Naive thymus-derived CD4-positive, alpha-beta T cell (primary cell): ENCODE results near the gene FRMD4A. TPM values are rescaled to one million over a fixed set of nuclear protein-coding genes. Genes with fewer than 3 reads are reported as not detected.

Experiments
- ATAC-seq: fragments of 150-1000 bp; cut with Tn5 transposase; 2 replicates; pipeline ENCODE4 v1.10.0; 2021; ENCODE audit warnings: mild to moderate bottlenecking, moderate library complexity
- CTCF ChIA-PET: fragments of 350-600 bp; sonication (Branson Sonifier 250); formaldehyde crosslinking; loops from one replicate; lab custom pipeline; 2021; ENCODE audit warnings: antibody characterized with exemption; lab: Charles Lee
- POLR2A ChIA-PET: fragments of 350-600 bp; sonication (Branson Sonifier 250); formaldehyde crosslinking; loops from one replicate; lab custom pipeline; 2021; ENCODE audit warnings: antibody characterized with exemption, inconsistent platforms; lab: Charles Lee
- DNase-seq, 9 donors: peaks; one replicate each; pipeline versions ENCODE4 v3.0.0 to v3.0.0-alpha.2; 2020 to 2022; ENCODE audit warnings: mixed read lengths in 1 of 9
- H3K27ac ChIP-seq: one replicate; pipeline ENCODE4 v1.7.0; 2013; ENCODE audit warnings: mild to moderate bottlenecking, low read depth, low read length, moderate library complexity
- H3K27me3 ChIP-seq, 2 donors: one replicate each; pipeline ENCODE4 v1.7.0; 2013; ENCODE audit warnings: low read length in 2 of 2, mild to moderate bottlenecking in 2 of 2, moderate library complexity in 2 of 2; ENCODE audit not compliant: control insufficient read depth in 2 of 2, insufficient read depth in 2 of 2
- H3K36me3 ChIP-seq, 3 experiments: 1 replicate in 2 of 3; 2 replicates in 1 of 3; pipeline ENCODE4 v1.7.0; 2013; ENCODE audit warnings: low read length in 3 of 3, mild to moderate bottlenecking in 3 of 3, moderate library complexity in 1 of 3; ENCODE audit not compliant: insufficient read depth in 3 of 3, control insufficient read depth in 2 of 3
- H3K4me1 ChIP-seq, 2 donors: one replicate each; pipeline ENCODE4 v1.7.0; 2013; ENCODE audit warnings: low read length in 2 of 2, mild to moderate bottlenecking in 2 of 2, moderate library complexity in 1 of 2; ENCODE audit not compliant: control insufficient read depth in 2 of 2, insufficient read depth in 2 of 2
- H3K4me3 ChIP-seq: 2 replicates; pipeline ENCODE4 v1.7.0; 2013; ENCODE audit warnings: mild to moderate bottlenecking, low read length
- H3K9me3 ChIP-seq, 3 experiments: 1 replicate in 2 of 3; 2 replicates in 1 of 3; pipeline ENCODE4 v1.7.0; 2013; ENCODE audit warnings: low read length in 3 of 3; ENCODE audit not compliant: control insufficient read depth in 2 of 3
- H3K27ac Mint-ChIP-seq, 9 donors: one replicate each; pipeline ENCODE4 v1.8.0; 2020 to 2022; ENCODE audit warnings: mixed read lengths in 9 of 9, mild to moderate bottlenecking in 8 of 9, moderate library complexity in 5 of 9, inconsistent platforms in 2 of 9
- H3K27me3 Mint-ChIP-seq, 5 donors: one replicate each; pipeline ENCODE4 v1.8.0; 2021 to 2022; ENCODE audit warnings: mixed read lengths in 5 of 5, mild to moderate bottlenecking in 1 of 5
- H3K36me3 Mint-ChIP-seq, 5 donors: one replicate each; pipeline ENCODE4 v1.8.0; 2020 to 2022; ENCODE audit warnings: mixed read lengths in 5 of 5, mild to moderate bottlenecking in 3 of 5, inconsistent platforms in 1 of 5
- H3K4me1 Mint-ChIP-seq, 7 donors: one replicate each; pipeline ENCODE4 v1.8.0; 2020 to 2022; ENCODE audit warnings: mixed read lengths in 7 of 7, mild to moderate bottlenecking in 3 of 7, inconsistent platforms in 1 of 7
- H3K4me3 Mint-ChIP-seq, 10 donors: one replicate each; pipeline ENCODE4 v1.8.0; 2020 to 2022; ENCODE audit warnings: mild to moderate bottlenecking in 10 of 10, mixed read lengths in 10 of 10, moderate library complexity in 6 of 10, inconsistent platforms in 2 of 10
- H3K9me3 Mint-ChIP-seq, 11 donors: one replicate each; pipeline ENCODE4 v1.8.0; 2020 to 2022; ENCODE audit warnings: mixed read lengths in 11 of 11, mild to moderate bottlenecking in 4 of 11, inconsistent platforms in 1 of 11, moderate library complexity in 1 of 11
- intact Hi-C, 2 donors: fragments of 100-400 bp; cut with micrococcal nuclease; formaldehyde crosslinking; loops; one replicate each; pipeline ENCODE4 v1.15.1; 2023
- polyA plus RNA-seq, 2 donors: library from polyadenylated mRNA; unstranded; fragments of 300-500 nt; fragmentation: Illumina TruSeq; gene quantifications; one replicate each; pipeline ENCODE4 v1.2.3, GENCODE V29; 2021
- total RNA-seq, 6 experiments: library from RNA in 5 of 6; stranded (reverse) in 5 of 6; gene quantifications; 1 replicate in 5 of 6; 2 replicates in 1 of 6; pipeline ENCODE4 v1.2.3 and lab custom pipeline; 2021 to 2026

FRMD4A gene
- total and polyA plus RNA-seq, 7 experiments from 2014 or later = 0.10 to 3.1 (median 0.62) TPM

DNA sequence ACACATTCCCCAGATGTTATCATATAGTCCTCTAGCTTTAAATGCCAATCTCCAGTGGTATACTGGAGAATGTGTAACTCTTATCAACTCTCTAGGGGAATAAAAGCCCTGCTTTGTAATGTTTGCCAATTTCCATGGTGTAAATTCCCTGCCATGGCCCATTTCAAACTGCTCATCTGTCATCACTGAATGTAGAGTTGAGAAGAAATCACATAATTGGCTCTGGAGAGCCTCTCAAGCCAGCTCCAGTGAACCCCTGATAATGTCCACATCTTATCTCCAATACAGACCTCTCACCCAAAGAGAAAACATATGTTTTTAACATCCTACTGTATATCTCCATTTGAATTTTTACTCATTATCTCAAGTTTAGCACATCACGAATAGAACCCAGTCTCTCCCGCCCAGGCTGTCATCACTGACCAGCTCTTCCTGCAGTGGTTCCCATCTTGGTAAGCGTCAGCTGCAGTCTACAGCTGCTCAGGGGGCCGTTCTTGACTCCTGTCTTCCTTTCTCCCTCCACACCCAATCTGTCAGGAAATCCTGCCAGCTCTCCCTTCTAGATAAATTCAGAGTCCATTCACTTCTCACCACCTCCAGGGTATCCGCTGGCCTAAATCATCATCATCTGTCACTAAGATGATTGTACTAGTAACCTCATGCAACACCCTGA is 332.4 kb downstream of the FRMD4A start:
- Histone ChIP-seq H3K4me3 (no peak overlapping the region), H3K9me3 (no peaks in the 10 kb centered on the region), H3K4me1 (peaks cover 3 to 9% of the 10 kb centered on the region in 2 donors), H3K36me3 (no peaks in the 10 kb centered on the region), H3K27ac (no peak overlapping the region), H3K27me3 (no peaks in the 10 kb centered on the region)
- ATAC-seq (no peak), DNase-seq (no peak)
- Mint-ChIP-seq H3K4me3 (no peak overlapping the region), H3K27me3 (peaks cover 0 to 11% (median 0%) of the 10 kb centered on the region in 5 donors), H3K4me1 (peaks cover 4 to 43% (median 32%) of the 10 kb centered on the region in 7 donors), H3K9me3 (peaks cover 0 to 12% (median 2%) of the 10 kb centered on the region in 11 donors), H3K36me3 (peaks cover 0 to 5% (median 0%) of the 10 kb centered on the region in 5 donors), H3K27ac (peak overlapping the region in 2 of 9 donors; percentile 7 to 51)
- POLR2A ChIA-PET = interaction anchor here (1.1 kb wide), 1 partner anchor 11 kb away, joined by 3 read pairs; no protein-coding TSS in a partner anchor
- intact Hi-C loops = no loop called here
- CTCF ChIA-PET = no interaction called here

DNA sequence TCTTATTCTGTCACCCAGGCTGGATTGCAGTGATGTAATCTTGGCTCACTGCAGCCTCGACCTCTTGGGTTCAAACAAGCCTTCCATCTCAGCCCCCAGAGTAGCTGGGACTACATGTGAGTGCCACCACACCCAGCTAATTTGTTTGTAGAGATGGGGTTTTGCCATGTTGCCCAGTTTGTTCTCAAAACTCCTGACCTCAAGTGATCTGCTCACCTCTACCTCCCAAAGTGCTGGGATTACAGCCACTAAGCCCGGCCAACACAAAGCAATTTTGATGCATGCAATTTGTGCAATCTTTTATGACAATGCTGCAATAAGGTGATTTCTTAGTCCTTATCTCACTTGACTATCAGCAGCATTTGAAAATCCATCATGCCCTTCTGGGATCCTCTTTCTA is 333.1 kb downstream of the FRMD4A start:
- intact Hi-C loops = no loop called here
- Histone ChIP-seq H3K9me3 (no peaks in the 10 kb centered on the region), H3K4me3 (no peak overlapping the region), H3K36me3 (no peaks in the 10 kb centered on the region), H3K27ac (no peak overlapping the region), H3K4me1 (peaks cover 3% of the 10 kb centered on the region in 2 donors), H3K27me3 (no peaks in the 10 kb centered on the region)
- Mint-ChIP-seq H3K4me3 (no peak overlapping the region), H3K27ac (peak overlapping the region in 1 of 9 donors; percentile 51), H3K4me1 (peaks cover 0 to 41% (median 30%) of the 10 kb centered on the region in 7 donors), H3K9me3 (peaks cover 0 to 12% (median 2%) of the 10 kb centered on the region in 11 donors), H3K36me3 (peaks cover 0 to 5% (median 0%) of the 10 kb centered on the region in 5 donors), H3K27me3 (peaks cover 0 to 5% (median 0%) of the 10 kb centered on the region in 5 donors)
- CTCF ChIA-PET = no interaction called here
- no peak for DNase-seq
- POLR2A ChIA-PET = interaction anchor here (1.1 kb wide), 1 partner anchor 12 kb away, joined by 3 read pairs; no protein-coding TSS in a partner anchor
- no peak for ATAC-seq

DNA sequence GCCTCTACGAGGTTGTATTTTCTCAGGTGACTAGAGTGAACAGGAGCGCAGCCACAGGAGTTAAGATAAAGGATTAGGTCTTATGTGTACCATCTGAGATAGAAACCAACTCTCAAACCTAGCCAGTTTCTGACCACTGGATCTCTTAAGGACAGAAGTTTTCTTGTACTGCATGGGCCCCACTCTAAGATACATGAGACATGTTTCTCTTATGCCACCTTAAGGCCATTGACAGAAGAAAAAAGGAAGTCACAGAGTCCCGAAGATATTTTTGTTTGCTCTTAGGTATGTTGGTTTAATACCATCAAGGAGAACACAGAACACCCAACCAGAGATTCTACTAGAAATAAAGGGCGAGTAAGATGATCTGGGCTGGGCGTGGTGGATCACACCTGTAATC is 335.8 kb downstream of the FRMD4A start:
- Histone ChIP-seq H3K4me3 (no peak overlapping the region), H3K36me3 (no peaks in the 10 kb centered on the region), H3K4me1 (peaks cover 0 to 3% of the 10 kb centered on the region in 2 donors), H3K9me3 (no peaks in the 10 kb centered on the region), H3K27me3 (no peaks in the 10 kb centered on the region), H3K27ac (no peak overlapping the region)
- H3K4me3 Mint-ChIP-seq = peak overlapping the region in 1 of 10 donors; percentile 28
- DNase-seq (no peak), ATAC-seq (no peak)
- H3K36me3 Mint-ChIP-seq = peaks cover 0 to 5% (median 0%) of the 10 kb centered on the region in 5 donors
- H3K9me3 Mint-ChIP-seq = peaks cover 0 to 12% (median 0%) of the 10 kb centered on the region in 11 donors
- H3K4me1 Mint-ChIP-seq = peaks cover 0 to 34% (median 19%) of the 10 kb centered on the region in 7 donors
- CTCF ChIA-PET = no interaction called here
- intact Hi-C loops = no loop called here
- H3K27ac Mint-ChIP-seq = peak overlapping the region in 4 of 9 donors; percentile 29 to 67 (median 44)
- H3K27me3 Mint-ChIP-seq = no peaks in the 10 kb centered on the region
- POLR2A ChIA-PET = no interaction called here

DNA sequence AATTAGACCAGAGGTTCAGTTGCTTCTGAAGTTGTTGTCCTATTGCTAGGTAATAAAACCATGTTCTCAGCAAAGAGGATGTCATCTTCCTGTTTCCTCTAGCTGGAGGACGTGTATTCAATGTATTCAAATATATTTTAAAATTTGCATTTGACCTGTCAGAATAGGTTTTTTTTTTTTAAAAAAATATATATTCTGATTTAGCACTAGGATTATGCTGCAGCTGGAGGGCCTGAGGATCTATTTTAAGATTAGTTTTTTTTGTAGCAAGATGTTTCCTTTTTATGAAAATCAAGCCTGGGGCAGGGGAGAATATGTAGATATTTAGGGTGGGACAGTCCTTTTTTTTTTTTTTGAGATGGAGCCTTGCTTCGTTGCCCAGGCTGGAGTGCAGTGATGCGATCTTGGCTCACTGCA is 337.0 kb downstream of the FRMD4A start:
- no peak for ATAC-seq
- Histone ChIP-seq H3K27ac (no peak overlapping the region), H3K27me3 (no peaks in the 10 kb centered on the region), H3K9me3 (no peaks in the 10 kb centered on the region), H3K36me3 (no peaks in the 10 kb centered on the region), H3K4me1 (peaks cover 0 to 3% of the 10 kb centered on the region in 2 donors), H3K4me3 (no peak overlapping the region)
- H3K4me3 Mint-ChIP-seq = no peak overlapping the region
- intact Hi-C loops = no loop called here
- H3K4me1 Mint-ChIP-seq = peaks cover 0 to 34% (median 19%) of the 10 kb centered on the region in 7 donors
- H3K36me3 Mint-ChIP-seq = peaks cover 0 to 2% (median 0%) of the 10 kb centered on the region in 5 donors
- H3K9me3 Mint-ChIP-seq = peaks cover 0 to 5% (median 0%) of the 10 kb centered on the region in 11 donors
- no peak overlapping the region for H3K27ac Mint-ChIP-seq
- DNase-seq = no peak
- no peaks in the 10 kb centered on the region for H3K27me3 Mint-ChIP-seq
- POLR2A ChIA-PET = interaction anchor here (1.3 kb wide), 1 partner anchor 63 kb away, joined by 4 read pairs; no protein-coding TSS in a partner anchor
- CTCF ChIA-PET = interaction anchor here (0.6 kb wide), 1 partner anchor 32 kb away, joined by 3 read pairs; no protein-coding TSS in a partner anchor

DNA sequence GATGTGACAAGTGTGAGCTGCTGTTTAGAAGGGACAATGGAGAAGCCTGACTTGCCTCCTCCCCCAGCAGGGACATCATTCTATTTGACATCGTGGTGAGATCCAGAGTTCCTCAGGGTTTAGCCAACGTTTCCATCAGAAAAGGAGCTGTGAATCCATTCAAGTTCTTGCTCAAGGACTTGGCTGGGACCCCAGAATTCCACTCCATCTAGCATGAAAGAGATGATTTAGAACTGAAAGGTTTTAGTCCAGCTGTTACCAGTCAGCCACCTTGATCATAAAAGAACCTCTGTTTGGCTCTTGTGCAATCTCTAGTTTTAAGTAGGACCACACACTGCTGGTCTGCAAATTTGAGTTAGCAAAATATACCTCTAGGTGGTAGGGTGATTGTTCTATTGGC is 337.6 kb downstream of the FRMD4A start:
- Histone ChIP-seq H3K27ac (no peak overlapping the region), H3K27me3 (no peaks in the 10 kb centered on the region), H3K9me3 (no peaks in the 10 kb centered on the region), H3K4me3 (no peak overlapping the region), H3K4me1 (peaks cover 0 to 3% of the 10 kb centered on the region in 2 donors), H3K36me3 (no peaks in the 10 kb centered on the region)
- H3K36me3 Mint-ChIP-seq = no peaks in the 10 kb centered on the region
- no peaks in the 10 kb centered on the region for H3K27me3 Mint-ChIP-seq
- peak overlapping the region in 1 of 10 donors; percentile 27 for H3K4me3 Mint-ChIP-seq
- intact Hi-C loops = no loop called here
- H3K9me3 Mint-ChIP-seq = peaks cover 0 to 1% (median 0%) of the 10 kb centered on the region in 11 donors
- DNase-seq (no peak), ATAC-seq (no peak)
- peak overlapping the region in 1 of 9 donors; percentile 59 for H3K27ac Mint-ChIP-seq
- ChIA-PET CTCF (interaction anchor here (0.6 kb wide), 1 partner anchor 32 kb away, joined by 3 read pairs; no protein-coding TSS in a partner anchor), POLR2A (interaction anchor here (1.3 kb wide), 1 partner anchor 62 kb away, joined by 4 read pairs; no protein-coding TSS in a partner anchor)
- H3K4me1 Mint-ChIP-seq = peaks cover 0 to 34% (median 19%) of the 10 kb centered on the region in 7 donors

DNA sequence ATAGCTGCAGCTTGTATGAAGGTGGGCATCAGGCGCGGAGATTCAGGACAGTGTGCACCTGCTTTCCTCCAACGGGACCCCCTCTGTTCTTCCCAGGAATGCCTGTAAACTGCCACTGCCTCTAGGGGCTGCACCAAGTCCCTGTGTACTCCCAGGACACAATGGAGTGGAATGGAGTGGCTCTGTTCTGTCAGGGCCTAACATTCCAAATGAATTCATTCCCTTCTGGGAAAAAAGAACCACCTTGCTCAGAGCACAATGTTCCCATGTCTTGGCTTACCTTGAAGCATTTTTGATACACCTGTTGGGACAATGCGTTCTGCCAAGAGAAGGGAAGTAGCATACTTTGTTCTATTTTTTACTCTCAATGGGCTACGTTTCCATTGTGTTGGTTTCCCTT is 339.4 kb downstream of the FRMD4A start:
- ATAC-seq = no peak
- H3K4me1 Mint-ChIP-seq = peaks cover 0 to 35% (median 24%) of the 10 kb centered on the region in 7 donors
- Histone ChIP-seq H3K4me3 (no peak overlapping the region), H3K27me3 (no peaks in the 10 kb centered on the region), H3K4me1 (peaks cover 0 to 3% of the 10 kb centered on the region in 2 donors), H3K36me3 (no peaks in the 10 kb centered on the region), H3K27ac (no peak overlapping the region), H3K9me3 (no peaks in the 10 kb centered on the region)
- no peaks in the 10 kb centered on the region for H3K36me3 Mint-ChIP-seq
- no peaks in the 10 kb centered on the region for H3K27me3 Mint-ChIP-seq
- POLR2A ChIA-PET = no interaction called here
- H3K9me3 Mint-ChIP-seq = peaks cover 0 to 1% (median 0%) of the 10 kb centered on the region in 11 donors
- no peak for DNase-seq
- H3K4me3 Mint-ChIP-seq = no peak overlapping the region
- intact Hi-C loops = no loop called here
- CTCF ChIA-PET = no interaction called here
- no peak overlapping the region for H3K27ac Mint-ChIP-seq
